Transverse colon (tissue), 4 donors: Measurements from ENCODE around the gene TNFAIP6. TPM values are rescaled to one million over a fixed set of nuclear protein-coding genes. Genes with fewer than 3 reads are reported as not detected.
"Not testable (repeated sequence)": the region's sequence is repeated elsewhere in the genome, so short reads cannot be mapped to it uniquely, and the experiment has no call there.

Experiments used
- DNase-seq: peaks from one replicate; pipeline ENCODE4 v3.0.0-alpha.2; 2019
- H3K27ac ChIP-seq, 4 donors: fragments of 200-600 bp; sonication (generic); 2 replicates each; pipeline ENCODE4 v1.5.1; 2016 to 2018; ENCODE audit warnings: inconsistent platforms in 4 of 4
- H3K27me3 ChIP-seq: fragments of 200-600 bp; sonication (generic); 2 replicates; pipeline ENCODE4 v1.5.1; 2017; ENCODE audit warnings: inconsistent platforms
- H3K36me3 ChIP-seq, 4 donors: fragments of 200-600 bp; sonication (generic); 2 replicates each; pipeline ENCODE4 v1.5.1; 2017 to 2019; ENCODE audit warnings: inconsistent platforms in 4 of 4
- H3K4me1 ChIP-seq, 4 donors: fragments of 200-600 bp; sonication (generic); 2 replicates each; pipeline ENCODE4 v1.5.1; 2017 to 2020; ENCODE audit warnings: inconsistent platforms in 4 of 4
- H3K4me3 ChIP-seq, 4 donors: fragments of 200-600 bp; sonication (generic); 1 replicate in 1 of 4; 2 replicates in 3 of 4; pipeline versions ENCODE4 v1.5.1 to v1.6.1; 2017 to 2019; ENCODE audit warnings: inconsistent platforms in 4 of 4
- H3K9me3 ChIP-seq, 2 donors: fragments of 200-600 bp; sonication (generic); 2 replicates each; pipeline ENCODE4 v1.5.1; 2017 to 2019; ENCODE audit warnings: inconsistent platforms in 2 of 2
- EP300 ChIP-seq: sonication (generic); formaldehyde crosslinking; IDR thresholded peaks from one replicate; pipeline ENCODE4 v1.6.1; 2017; ENCODE audit warnings: antibody characterized with exemption, low read depth
- POLR2A ChIP-seq: fragments of 450-650 bp; IDR thresholded peaks from one replicate; pipeline ENCODE4 v1.6.1; 2016; ENCODE audit warnings: antibody characterized with exemption, mild to moderate bottlenecking, moderate library complexity
- POLR2AphosphoS5 ChIP-seq, 3 donors: sonication (generic); formaldehyde crosslinking; IDR thresholded peaks; one replicate each; pipeline ENCODE4 v1.6.1; 2016; ENCODE audit warnings: antibody characterized with exemption in 3 of 3
- WGBS, 2 donors: methylation state at CpG; one replicate each; pipeline ENCODE4 v1.1.5; 2018; ENCODE audit warnings: low coverage in 1 of 2; 5-methylcytosine and 5-hydroxymethylcytosine counted together
- in situ Hi-C, 4 donors: fragments of 200-750 bp; cut with MboI; loops; one replicate each; pipeline versions ENCODE4 v1.15.0 to v1.15.1; 2017; ENCODE audit warnings: low sequenced_read_pairs in 3 of 4, low pct_ligation_motif_present in 1 of 4, low pct_unique_long_range_greater_than_20kb in 1 of 4
- intact Hi-C: fragments of 100-400 bp; cut with DNase I; formaldehyde crosslinking; loops from one replicate; pipeline ENCODE4 v1.15.1; 2023; ENCODE audit warnings: low total_unique reads
- total RNA-seq, 4 donors: library from RNA; depleted of rRNA; stranded (reverse); fragments of >200 nt; gene quantifications; one replicate each; pipeline ENCODE4 v1.1.0, GENCODE V29; 2016
- TF ChIP-seq, protein P1 (sequence below), 5 experiments: fragments of 200-600 bp in 3 of 5; fragments of 450-650 bp in 2 of 5; sonication (generic) in 3 of 5; IDR thresholded peaks; 1 replicate in 2 of 5; 2 replicates in 3 of 5; pipeline ENCODE4 v1.5.1; 2016 to 2017; ENCODE audit warnings: antibody characterized with exemption in 5 of 5, inconsistent platforms in 3 of 5, mild to moderate bottlenecking in 2 of 5, moderate library complexity in 1 of 5

Gene TNFAIP6, protein sequence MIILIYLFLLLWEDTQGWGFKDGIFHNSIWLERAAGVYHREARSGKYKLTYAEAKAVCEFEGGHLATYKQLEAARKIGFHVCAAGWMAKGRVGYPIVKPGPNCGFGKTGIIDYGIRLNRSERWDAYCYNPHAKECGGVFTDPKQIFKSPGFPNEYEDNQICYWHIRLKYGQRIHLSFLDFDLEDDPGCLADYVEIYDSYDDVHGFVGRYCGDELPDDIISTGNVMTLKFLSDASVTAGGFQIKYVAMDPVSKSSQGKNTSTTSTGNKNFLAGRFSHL
- total RNA-seq: under 1 TPM in 1 of 4 donors, not detected in 3; 0.95 TPM

DNA sequence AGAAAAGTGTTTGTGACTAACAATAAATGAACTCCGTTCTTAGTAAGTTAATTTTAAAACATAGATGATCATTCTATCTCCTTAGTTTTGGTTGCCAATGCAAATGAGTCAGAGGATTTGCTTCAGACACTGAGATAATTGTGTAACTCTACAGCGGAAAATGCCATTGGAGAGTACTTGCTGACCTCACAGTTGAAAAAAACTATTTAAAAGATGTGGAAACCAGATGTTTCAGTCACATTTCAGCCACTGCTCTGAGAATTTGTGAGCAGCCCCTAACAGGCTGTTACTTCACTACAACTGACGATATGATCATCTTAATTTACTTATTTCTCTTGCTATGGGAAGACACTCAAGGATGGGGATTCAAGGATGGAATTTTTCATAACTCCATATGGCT is at the start of gene TNFAIP6:
TNFAIP6 (plus strand) TSS at position 234 of the 400 bp plus-strand sequence; CDS start at position 309, 75 bp downstream.
- Histone ChIP-seq H3K9me3 (no peaks in the 10 kb centered on the region), H3K4me1 (no peaks in the 10 kb centered on the region), H3K36me3 (no peaks in the 10 kb centered on the region), H3K27me3 (no peaks in the 10 kb centered on the region), H3K27ac (peak within 1 kb of the TSS in 3 of 4 donors; percentile 35 to 36 (median 35)), H3K4me3 (no peak within 1 kb of the TSS)
- intact Hi-C loops: no loop called here
- in situ Hi-C loops: no loop called here
- no peak for DNase-seq
- TF ChIP-seq, protein P1, sequence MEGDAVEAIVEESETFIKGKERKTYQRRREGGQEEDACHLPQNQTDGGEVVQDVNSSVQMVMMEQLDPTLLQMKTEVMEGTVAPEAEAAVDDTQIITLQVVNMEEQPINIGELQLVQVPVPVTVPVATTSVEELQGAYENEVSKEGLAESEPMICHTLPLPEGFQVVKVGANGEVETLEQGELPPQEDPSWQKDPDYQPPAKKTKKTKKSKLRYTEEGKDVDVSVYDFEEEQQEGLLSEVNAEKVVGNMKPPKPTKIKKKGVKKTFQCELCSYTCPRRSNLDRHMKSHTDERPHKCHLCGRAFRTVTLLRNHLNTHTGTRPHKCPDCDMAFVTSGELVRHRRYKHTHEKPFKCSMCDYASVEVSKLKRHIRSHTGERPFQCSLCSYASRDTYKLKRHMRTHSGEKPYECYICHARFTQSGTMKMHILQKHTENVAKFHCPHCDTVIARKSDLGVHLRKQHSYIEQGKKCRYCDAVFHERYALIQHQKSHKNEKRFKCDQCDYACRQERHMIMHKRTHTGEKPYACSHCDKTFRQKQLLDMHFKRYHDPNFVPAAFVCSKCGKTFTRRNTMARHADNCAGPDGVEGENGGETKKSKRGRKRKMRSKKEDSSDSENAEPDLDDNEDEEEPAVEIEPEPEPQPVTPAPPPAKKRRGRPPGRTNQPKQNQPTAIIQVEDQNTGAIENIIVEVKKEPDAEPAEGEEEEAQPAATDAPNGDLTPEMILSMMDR (IDR thresholded peaks at IDR 0.05): no peak
- TF ChIP-seq POLR2A (peak; percentile 43), POLR2AphosphoS5 (IDR thresholded peaks at IDR 0.05) (peak; percentile 68 to 83 (median 73))
- 60 to 64% methylated on average over 3 of the region's 3 CpGs for WGBS, 2 donors

DNA sequence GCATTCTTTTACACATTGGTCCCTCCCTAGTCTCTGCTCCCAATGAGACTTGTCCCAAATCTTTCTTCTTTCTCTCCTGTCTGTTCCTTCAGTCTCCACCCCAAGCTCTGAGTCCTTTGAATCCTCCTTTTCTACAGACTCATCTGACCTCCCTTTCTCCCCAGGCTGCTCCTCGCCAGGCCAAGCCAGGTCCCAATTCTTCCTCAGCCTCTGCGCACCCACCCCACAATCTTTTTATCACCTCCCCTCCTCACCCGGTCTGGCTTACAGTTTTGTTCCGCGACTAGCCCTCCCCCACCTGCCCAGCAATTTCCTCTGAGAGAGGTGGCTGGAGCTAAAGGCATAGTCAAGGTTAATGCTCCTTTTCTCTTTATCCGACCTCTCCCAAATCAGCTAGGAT is 47.1 kb upstream of the TNFAIP6 start:
- H3K4me1 ChIP-seq, H3K36me3 ChIP-seq, H3K4me3 ChIP-seq, H3K9me3 ChIP-seq, intact Hi-C loops, DNase-seq, in situ Hi-C loops, H3K27me3 ChIP-seq, H3K27ac ChIP-seq: not testable (repeated sequence)
- WGBS, 2 donors: 89 to 93% methylated on average over 3 to 6 of the region's 6 CpGs

DNA sequence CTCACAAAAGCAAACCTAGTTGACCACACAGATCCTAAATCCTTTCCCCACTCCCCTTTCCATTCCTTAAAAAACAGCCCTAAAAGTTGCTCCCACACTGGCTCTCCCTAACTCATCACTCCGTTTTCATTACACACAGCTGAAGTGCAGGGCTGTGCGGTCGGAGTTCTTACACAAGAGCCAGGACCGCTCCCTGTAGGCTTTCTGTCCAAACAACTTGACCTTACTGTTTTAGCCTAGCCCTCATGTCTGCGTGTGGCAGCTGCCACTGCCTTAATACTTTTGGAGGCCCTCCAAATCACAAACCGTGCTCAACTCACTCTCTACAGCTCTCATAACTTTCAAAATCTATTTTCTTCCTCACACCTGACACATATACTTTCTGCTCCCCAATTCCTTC is 45.0 kb upstream of the TNFAIP6 start:
- DNase-seq, H3K4me1 ChIP-seq, intact Hi-C loops, H3K4me3 ChIP-seq, H3K27ac ChIP-seq, H3K36me3 ChIP-seq, in situ Hi-C loops, H3K27me3 ChIP-seq, H3K9me3 ChIP-seq: not testable (repeated sequence)
- 80 to 85% methylated on average over 2 to 6 of the region's 6 CpGs for WGBS, 2 donors

DNA sequence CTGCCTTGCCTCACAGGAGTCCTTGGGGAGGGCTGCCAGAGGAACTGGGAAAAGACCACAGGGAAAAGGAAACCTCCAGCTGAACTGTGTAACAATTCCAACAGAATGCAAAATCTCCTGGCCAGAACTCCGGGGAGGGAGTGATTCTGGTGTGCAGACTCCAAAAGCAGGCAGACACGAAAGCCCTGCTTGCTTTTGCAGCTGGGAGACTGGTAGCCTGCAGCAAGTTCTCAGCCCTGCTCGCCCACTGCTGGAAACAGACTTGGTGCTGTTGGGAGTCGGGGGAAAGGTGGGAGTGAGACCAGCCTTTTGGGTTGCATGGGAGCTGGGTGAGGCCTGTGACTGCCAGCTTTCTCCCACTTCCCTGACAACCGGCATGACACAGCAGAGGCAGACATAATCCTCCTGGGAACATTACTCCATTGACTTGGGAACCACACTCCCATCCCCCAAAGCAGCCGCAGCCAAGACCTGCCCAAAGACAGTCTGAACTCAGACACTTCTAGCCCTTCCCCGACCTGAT is 42.0 kb upstream of the TNFAIP6 start:
- WGBS, 2 donors: 17 to 67% methylated on average over 1 to 7 of the region's 7 CpGs
- Histone ChIP-seq H3K9me3 (no peaks in the 10 kb centered on the region), H3K27ac (peak overlapping the region in 2 of 4 donors; percentile 16 to 38), H3K36me3 (no peaks in the 10 kb centered on the region), H3K27me3 (no peaks in the 10 kb centered on the region), H3K4me3 (no peak overlapping the region), H3K4me1 (no peaks in the 10 kb centered on the region)
- no peak for DNase-seq
- in situ Hi-C loops (no loop called here), intact Hi-C loops (no loop called here)
- TF ChIP-seq, protein P1 (IDR thresholded peaks at IDR 0.05): no peak
- no peak for TF ChIP-seq POLR2AphosphoS5 (IDR thresholded peaks at IDR 0.05)
- TF ChIP-seq EP300: no peak
- TF ChIP-seq POLR2A: no peak

DNA sequence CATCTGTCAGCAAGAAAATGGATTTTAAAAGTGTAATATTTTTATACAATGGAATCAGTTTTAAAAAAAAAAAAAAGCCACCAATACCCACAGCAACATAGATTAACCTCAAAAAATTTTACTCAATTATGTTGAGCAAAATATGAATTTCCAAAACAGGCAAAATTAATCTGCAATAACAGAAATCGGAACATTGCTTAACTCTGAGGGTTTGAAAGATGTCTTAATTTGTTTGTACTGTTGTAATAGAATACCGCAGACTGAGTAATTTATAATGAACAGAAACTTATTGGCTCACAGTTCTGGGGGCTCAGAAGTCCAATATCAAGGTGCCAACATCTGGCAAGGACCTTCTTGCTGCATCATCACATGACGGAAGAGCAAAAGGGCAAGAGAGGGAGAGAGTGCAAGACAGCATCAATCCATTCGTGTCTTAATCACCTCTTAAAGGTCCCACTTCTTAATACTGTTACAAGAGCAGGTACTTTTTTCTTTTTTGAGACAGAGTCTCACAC is 31.8 kb upstream of the TNFAIP6 start:
- in situ Hi-C loops: no loop called here
- no peaks in the 10 kb centered on the region for H3K27me3 ChIP-seq
- H3K9me3 ChIP-seq: no peaks in the 10 kb centered on the region
- WGBS, 2 donors: 74 to 84% methylated on average over 4 of the region's 4 CpGs
- H3K4me1 ChIP-seq: no peaks in the 10 kb centered on the region
- intact Hi-C loops: no loop called here
- no peaks in the 10 kb centered on the region for H3K36me3 ChIP-seq
- no peak for DNase-seq
- TF ChIP-seq POLR2AphosphoS5 (IDR thresholded peaks at IDR 0.05): no peak
- TF ChIP-seq, protein P1 (IDR thresholded peaks at IDR 0.05): no peak
- no peak for TF ChIP-seq POLR2A
- no peak for TF ChIP-seq EP300
- no peak overlapping the region for H3K4me3 ChIP-seq
- H3K27ac ChIP-seq: no peak overlapping the region
